GM18508 (cell line): Measurements from ENCODE around the gene EHMT2.

ENCODE experiments used
- ATAC-seq: cut with Tn5 transposase; IDR thresholded peaks from one replicate; pipeline ENCODE4 v1.9.1; 2021; ENCODE audit warnings: moderate number of reproducible peaks; ENCODE audit not compliant: insufficient read depth, unreplicated experiment

The EHMT2 gene

GRCh38 chr6:31892821-31893220, 4.7 kb downstream of the EHMT2 start:
- no peak for ATAC-seq

DNA sequence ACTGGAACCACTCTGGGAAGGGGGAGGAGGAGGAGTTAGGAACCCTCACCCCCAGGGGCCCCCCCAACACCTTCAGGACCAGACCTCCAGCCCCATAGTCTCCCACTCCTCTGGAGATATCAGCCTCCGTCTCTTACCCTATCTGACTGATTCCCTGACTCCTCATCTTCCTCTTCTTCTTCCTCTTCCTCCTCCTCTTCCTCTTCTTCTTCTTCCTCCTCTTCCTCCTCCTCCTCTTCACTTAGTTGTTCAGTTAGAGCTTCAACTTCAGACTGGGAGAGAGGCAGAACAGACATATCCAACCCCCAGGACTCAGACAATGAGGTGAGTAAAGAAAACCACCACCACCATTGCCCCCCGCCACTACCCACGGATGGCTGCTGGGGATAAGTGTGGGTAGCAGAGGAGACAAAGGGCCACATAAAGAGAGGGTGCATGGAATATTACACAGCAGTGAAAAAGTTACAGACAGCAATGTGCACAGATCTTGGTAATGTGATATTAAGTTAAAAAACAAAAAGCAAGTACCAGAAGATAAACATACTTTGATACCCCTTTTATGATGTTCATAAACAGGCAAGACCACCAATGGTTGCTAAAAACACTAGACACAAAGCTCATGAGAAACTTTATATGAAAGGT, 8.0 kb downstream of the EHMT2 start:
- ATAC-seq, result no peak

DNA sequence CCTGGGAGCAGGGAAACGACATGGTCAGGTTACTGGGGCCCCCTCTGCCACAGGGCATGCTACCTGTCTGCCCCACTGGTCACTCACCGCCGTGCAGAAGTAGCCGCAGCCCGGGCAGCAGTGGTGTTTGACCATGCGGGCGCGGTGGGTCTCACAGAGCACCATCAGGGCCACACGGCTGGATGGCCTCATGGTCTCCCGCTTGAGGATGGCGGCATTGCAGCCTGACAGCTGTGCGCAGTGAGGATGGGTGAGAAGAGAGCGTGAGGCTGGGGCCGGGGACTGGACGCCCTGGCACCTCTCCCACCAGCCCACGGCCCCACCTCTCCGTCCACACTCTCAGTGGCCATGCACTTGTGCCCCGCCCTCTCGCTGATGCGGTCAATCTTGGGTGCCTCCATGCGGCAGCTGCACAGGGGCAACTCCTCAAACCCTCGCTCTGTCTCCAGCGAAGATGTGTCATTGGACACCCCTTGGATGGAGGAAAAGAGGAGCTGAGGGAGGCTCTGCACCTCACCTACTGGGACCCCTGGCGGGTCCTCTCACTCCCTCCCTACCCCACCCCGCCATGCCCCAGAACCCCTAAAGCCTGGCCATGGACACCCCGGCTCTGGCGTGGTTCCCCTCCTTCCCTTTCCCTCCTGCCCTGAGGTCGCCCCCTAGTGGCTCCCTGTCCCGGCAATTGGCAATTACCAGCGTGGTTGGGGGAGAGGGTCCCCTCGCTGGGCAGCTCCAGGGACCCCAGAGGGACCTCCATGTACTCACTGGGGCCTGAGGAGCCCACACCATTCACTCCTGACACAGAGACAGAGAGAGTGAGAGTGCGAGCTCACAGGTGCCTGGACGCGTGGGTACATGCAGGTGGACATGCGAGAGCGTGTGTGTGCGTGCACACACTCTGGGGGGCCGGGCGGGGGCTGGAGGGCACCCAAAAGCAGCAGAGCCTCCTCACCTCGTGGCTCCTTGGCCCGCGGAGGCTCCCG, 8.9 kb downstream of the EHMT2 start:
- ATAC-seq, result no peak

DNA sequence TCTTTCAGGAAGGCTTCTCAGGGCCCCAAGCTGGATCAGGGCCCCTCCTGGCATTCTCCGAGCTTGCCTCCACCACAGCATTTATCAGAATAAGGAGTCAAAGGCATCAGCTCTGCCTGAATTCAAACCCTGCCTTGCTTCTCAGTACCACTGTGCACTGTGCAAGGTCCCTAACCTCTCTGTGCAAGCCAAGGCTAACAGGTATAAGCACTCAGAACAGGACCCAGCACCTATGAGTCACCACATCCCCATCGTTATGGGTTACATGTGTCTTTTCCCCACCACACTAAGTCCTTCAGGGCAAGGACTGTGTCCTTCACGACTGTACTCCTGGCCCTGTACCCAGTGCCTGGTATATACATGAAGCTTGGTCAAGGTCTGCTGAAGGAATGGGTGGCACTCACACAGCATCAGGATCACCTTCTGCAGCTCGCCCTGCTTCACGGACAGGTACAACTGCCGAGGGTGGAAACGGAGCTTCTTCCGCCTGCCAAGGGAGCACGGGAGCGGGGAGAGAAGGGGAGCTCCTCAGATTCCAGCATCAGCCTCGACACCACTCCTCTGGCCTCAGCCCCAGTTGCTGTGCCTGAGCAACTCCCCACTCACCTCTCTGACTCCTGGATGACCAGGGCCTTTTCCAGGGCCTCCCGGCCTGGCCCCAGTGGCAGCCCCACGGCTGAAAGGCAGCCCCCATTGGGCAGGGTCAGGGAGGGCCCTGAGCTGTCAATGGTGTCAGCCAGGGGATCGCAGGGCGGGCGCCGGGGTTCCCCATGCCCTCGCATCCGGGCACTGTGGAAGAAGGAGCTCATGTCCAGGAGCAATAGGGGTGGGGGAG, 10.1 kb downstream of the EHMT2 start:
- no peak for ATAC-seq

- no peak for ATAC-seq
Measured at GRCh38 chr6:31886541-31886991, 10.9 kb downstream of the EHMT2 start.

DNA sequence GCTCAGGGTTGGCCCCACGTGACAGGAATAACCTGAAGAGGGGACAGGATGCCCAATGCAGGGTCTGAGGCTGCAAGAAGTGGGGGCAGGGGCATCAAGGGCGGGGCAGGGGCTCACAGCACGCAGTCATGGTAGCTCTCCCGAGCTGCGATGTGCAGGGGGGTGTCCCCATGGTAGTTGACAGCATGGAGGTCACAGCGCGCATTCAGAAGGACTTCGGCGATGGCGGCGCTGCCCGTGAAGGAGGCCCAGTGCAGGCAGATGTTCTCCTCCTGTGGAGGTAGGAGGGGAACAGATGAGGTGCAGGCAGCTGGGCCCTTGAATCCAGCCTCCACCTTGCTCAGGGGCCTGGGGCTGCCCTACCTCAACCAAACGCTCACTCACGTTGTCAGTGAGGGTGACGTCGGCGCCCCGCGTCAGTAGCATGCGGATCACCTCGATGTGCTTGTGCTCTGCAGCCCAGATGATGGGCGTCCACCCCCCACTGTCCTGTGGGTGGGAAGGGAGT, 12.9 kb downstream of the EHMT2 start:
- no peak for ATAC-seq

- ATAC-seq, result no peak
Measured at GRCh38 chr6:31883676-31884075, 13.8 kb downstream of the EHMT2 start.

DNA sequence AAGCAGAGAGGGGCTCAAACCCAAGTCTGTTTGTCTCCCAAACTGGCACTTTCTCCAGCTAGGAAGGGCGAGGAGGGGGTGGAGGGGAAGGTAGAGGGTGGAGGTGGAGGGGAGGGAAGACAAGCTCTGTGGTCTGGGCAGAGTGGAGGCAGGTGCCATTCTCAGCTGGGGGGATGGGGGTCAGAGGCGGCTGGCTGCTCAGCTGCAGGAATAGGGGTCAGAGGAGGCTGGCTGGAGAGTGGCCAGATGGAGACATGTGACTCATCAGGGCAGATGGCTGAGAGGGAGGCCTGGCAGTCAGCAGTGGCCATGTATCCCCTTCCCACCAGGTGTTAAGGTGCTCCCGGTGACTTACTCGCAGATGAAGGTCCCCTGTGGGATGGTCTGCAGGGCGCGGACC, 15.2 kb downstream of the EHMT2 start:
- ATAC-seq, result no peak

DNA sequence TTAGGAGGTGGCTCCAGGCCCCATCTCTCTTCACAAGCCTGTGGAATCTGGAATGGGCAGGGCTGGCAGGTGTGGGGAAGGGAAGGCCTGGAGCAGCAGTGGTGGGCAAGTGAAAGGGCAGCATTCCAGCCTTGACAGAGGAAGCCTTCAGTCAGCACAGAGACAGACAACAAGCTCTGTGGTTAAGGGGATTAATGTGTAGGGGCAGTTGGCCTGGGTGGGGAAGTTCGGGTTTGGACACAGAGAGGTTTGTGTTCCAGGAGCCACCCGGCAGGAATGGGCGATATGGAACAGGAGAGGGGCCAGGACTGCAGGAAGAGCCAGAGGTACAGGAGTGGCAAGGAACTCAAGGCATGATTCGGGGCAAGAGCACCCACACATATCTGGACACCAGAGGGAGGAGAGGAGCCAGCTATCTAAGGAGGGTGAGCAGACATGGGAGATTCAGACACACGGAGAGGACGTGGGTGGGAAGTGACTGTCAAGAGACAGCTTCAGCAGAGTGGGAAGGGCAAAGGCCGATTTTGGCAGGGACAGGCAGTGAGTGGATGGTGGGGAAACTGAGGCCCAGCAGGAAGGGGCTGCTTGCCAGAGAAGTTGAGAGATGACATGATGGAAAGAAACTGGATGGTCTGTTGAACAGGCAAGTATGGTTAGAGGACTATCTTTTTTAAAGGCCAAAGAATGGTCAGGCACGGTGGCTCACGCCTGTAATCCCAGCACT, 16.2 kb downstream of the EHMT2 start:
- ATAC-seq, result no peak

GRCh38 chr6:31880616-31881015, 16.9 kb downstream of the EHMT2 start:
- no peak for ATAC-seq

GRCh38 chr6:31879901-31880300, 17.6 kb downstream of the EHMT2 start:
- no peak for ATAC-seq

DNA sequence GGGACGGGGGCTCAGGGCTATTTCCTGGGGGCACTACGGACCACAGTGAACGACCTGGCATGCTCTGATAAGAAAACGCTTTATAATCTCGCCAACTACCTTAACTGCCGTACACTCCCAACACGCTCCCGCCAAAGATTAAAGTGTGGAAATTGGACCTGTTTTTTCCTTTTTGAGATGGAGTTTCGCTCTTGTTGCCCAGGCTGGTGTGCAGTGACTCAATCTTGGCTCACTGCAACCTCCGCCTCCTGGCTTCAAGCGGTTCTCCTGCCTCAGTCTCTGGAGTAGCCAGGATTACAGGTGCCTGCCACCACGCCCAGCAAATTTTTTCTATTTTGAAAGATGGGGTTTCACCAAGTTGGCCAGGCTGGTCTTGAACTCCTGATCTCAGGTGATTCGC, 18.4 kb downstream of the EHMT2 start:
- ATAC-seq, result no peak

GRCh38 chr6:31878726-31879125, 18.8 kb downstream of the EHMT2 start, which contains the start of gene SLC44A4:
Gene SLC44A4, minus strand, starts transcription at chr6:31878997. Its CDS starts 17 bp downstream, at chr6:31878980.
- ATAC-seq, result no peak

- no peak for ATAC-seq
Measured at GRCh38 chr6:31878222-31878621, 19.3 kb downstream of the EHMT2 start.

- ATAC-seq, result no peak
Measured at GRCh38 chr6:31877651-31878161, 19.8 kb downstream of the EHMT2 start.

DNA sequence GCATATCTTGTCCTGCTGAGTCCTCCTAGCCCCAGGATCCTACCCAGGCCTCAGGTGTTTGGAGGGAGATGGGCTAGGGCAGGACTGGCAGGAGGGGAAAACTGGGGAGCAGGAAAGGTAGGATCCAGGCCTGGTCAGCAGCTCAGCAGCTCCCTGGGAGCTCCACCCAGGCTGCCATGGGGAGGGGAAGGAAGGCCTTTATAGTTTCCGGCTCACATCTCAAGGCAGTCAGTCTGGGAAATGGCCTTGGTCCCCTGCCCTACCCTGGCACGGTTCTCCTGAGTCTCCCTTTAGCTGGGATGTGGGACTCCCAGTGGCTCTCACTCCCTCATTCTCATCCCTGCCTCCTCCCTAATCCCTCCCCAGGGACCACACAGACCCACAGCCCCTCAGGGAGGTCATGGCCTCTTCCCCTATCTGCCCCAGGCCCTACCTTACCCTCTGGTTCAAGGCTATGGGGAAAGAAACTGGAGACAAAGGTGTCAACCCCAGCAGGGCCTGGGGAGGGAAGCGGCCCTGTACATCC, 20.3 kb downstream of the EHMT2 start:
- ATAC-seq, result no peak

DNA sequence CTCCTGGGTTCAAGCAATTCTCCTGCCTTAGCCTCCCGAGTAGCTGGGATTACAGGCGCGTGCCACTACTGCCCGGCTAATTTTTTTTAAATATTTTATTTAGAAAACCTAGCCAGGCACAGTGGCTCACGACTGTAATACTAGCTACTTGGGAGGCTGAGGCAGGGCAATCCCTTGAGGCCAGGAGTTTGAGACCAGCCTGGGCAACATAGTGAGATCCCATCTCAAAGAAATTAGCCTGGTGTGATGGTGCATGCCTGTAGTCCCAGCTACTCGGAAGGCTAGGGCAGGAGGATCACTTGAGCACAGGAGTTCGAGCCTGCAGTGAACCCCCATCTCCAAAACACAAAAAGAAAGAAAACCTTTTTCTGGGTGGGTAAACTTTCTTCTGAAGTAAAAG, 21.1 kb downstream of the EHMT2 start:
- no peak for ATAC-seq

DNA sequence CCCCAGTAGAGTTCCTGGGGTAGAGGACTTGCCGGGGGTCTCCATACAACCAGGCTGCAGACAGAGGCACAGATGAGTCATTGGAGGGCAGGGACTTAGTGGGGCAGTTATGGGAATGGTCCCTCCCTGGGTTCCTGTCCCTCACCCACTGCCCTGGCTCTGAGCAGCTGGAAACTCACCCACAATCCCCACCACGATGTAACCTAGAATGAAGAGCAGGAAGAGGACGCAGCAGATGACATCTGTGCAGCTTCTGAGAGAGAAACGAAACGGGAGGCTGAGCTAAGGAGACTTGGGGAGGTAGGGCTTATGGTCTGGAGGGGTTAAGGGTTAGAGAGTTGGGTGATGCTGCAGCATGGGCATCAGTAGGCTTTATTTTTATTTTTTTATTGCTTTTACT, 21.6 kb downstream of the EHMT2 start:
- ATAC-seq, result no peak

- ATAC-seq, result no peak
Measured at GRCh38 chr6:31874836-31875572, 22.5 kb downstream of the EHMT2 start.
